HG03196 (cell line): ENCODE results near the gene CFDP1.

Experiments
- ATAC-seq: cut with Tn5 transposase; IDR thresholded peaks from one replicate; pipeline ENCODE4 v1.9.1; 2021; ENCODE audit not compliant: unreplicated experiment

Gene CFDP1

DNA sequence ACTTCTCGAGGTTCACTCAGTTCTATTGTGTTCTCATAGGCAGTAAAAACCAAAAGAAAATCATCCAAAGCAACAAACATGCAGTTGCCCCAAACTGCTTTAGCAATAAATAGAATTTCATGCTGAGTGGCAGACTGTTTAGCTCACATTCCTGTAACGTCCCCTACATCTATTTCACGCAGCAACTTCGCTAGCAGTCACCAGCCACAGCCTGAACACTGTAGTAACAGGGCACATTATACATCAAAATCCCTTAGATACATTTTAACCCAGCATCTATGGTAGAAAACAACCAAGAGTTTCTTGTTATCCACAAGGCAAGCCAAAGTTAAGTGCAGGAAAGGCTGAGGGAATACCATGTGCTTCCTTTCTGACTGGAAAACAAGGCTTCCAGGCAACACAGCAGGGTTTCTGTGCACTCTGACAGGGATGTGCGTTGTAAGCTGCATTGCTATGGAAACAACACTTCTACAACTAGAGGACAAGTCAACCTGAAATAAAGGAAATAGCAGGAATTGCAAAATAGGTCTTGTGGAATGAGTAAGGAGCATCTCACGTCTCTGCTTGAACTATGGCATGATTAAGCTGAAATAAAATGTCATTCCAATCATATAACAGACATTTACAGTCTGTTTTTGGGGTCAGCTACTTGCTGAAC lies 55.4 kb downstream of the CFDP1 start:
- ATAC-seq = no peak

DNA sequence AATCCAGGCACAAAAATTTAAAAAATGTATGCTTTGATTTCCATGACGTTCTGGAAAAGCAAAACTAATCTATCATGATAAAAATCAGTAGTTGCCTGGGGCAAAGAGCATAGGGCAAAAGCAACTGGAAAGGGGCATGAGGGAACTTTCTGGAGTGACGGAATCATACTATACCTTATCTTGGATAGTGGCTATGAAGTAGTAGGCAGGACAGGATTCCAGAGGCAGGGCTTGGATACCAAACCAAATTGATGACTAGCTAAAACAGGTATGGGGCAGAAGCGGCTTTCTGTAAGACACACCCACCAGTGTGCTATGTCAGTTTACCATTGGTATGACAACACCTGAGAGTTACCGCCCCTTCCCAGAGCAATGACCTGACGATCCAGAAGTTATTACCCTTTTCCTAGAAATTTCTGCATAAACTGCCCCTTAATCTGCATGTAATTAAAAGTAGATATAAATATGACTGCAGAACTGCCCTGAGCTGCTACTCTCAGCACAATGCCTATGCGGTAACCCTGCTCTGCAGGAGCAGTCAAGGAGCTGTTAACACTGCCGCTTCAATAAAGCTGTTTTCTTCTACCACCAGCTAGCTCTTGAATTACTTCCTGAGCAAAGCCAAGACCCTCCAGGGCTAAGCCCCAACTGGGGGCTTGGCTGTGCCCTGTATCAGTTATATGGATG lies 56.7 kb downstream of the CFDP1 start:
- no peak for ATAC-seq

DNA sequence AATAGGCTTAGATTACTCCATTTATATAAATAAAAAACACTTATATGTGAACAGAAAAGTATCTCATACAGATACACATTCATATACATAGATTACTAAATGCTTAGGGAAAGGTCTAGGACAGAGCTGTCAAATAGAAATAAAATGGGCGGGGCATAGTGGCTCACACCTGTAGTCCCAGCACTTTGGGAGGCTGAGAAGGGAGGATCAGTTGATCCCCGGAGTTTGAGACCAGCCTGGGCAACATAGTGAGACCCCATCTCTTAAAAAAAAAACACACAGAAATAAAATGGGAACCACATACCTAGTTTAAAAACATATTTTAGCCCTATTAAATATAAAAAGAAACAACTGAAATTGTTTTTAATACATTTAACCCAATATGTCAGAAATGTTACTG lies 58.9 kb downstream of the CFDP1 start:
- no peak for ATAC-seq

GRCh38 chr16:75372236-75372856 lies 61.0 kb downstream of the CFDP1 start:
- no peak for ATAC-seq

DNA sequence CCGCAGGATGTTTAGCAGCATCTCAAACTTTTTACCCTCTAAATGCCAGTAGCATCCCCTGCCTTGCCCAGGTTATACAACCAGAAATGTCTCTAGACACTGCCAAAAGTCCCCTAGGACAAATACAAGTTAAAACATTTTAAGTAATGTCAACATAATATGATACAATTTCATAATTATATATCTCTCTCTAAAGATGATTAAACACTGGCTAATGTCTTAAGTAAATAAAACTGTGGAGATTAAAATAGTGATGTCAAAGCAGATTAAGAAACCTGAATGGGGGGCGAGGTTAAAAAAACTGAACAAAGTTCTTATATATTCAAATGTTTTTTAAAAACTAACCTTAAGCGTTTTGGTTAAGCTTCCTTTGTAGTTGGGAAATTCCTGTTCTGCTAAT lies 62.1 kb downstream of the CFDP1 start:
- ATAC-seq = no peak

DNA sequence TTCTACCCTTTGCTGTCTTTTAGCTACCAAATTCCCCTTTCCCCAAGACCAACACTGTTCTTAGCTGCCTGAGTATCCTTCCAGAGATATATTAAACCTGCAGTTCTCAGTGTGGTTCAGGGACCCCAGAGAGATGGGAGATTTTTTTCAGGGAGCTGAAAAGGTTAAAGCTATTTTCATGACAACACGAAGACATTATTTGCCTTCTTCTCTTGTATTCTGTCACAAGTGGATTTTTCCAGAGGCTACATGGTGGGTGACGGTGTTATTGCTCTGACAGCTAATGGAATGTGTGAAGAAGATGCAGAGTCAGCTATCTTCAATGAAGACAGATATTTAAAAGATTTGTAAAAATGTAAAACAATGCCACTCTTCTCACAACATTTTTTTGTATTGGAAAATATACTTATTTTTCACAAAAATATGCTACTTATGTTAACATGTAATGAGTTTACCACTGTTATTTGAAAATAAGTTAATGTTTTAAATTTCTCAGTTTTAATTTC lies 69.0 kb downstream of the CFDP1 start:
- no peak for ATAC-seq

DNA sequence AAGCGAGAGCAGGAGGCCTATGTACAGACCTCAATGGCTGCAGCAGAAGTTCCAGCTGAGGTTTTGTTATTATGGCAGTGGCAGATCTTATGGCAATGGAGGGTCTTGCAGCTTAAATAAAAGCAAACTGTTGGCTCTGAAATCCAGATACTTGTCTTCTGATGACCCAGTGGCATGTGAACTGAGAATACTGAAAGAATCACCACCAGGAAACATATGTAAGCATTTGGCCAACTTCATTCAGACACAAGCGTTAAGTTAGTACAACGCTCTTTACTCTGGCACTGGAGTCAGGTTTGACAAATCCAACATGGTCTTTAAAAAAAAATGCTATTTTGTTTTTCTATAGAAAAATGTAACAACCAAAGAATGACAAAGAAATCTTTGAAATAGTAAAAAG lies 70.5 kb downstream of the CFDP1 start:
- ATAC-seq = no peak

DNA sequence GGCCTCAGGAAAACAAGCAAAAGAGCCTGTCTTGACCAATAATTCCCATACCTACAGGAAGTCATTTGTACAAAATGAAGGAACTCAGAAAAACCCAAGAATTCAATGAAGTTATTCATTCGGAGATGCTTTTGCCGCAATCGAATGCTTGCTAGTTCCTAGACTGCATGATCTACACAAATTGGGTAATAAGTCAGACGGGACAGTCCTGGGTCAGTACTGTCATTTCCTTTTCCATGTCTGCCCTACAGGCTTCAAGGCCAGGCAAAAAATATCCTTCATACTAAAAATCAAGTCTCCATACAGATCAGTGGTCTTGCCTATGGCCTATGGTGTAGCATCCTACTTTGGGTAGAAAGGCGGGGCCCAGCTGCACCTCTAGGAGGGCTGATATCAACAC lies 71.4 kb downstream of the CFDP1 start:
- ATAC-seq = no peak

- no peak for ATAC-seq
Observed at GRCh38 chr16:75354170-75354569, 79.1 kb downstream of the CFDP1 start.

DNA sequence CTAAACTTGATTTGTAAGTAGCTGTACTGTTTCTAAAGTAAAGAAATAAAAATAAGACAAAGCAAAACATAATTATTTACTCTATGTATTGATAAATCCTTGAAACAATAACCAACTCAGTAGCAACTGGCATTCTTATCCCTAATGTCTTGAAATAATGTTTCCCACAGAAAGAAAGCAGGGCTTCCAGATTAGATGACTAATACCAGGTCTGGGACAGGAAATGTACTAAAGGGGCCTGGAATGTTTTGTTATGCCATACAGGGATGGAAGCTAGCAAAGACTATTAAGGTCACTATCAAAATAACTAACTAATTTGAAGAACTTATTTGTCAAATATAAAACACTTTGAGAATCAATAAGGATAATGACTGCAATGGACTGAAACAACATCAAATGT lies 82.1 kb downstream of the CFDP1 start:
- no peak for ATAC-seq

DNA sequence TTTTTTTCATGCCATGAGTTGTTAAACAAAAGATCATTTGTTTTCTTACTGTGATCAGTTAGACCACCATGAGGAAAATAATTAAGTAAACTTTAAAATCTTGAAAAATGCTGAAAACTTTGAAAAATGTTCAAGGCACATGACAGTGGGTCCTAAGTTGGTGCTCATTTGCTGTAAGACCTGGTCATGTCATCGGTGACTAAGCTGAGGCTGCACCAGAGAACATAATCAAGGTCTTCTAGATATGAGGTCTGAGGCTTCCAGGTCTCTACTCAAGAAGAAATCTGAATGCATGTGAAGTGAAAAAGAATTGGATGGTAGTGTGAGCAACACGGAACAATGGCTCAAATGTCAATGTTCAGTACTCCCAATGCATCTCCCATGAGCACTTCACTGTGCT lies 87.6 kb downstream of the CFDP1 start:
- no peak for ATAC-seq

GRCh38 chr16:75343941-75344340 lies 89.4 kb downstream of the CFDP1 start:
- ATAC-seq = no peak

GRCh38 chr16:75343286-75343685 lies 90.0 kb downstream of the CFDP1 start:
- no peak for ATAC-seq

GRCh38 chr16:75342308-75342811 lies 90.9 kb downstream of the CFDP1 start:
- no peak for ATAC-seq

- ATAC-seq = no peak
Observed at GRCh38 chr16:75341564-75342307, 91.6 kb downstream of the CFDP1 start.

- ATAC-seq = no peak
Observed at GRCh38 chr16:75340741-75341491, 92.4 kb downstream of the CFDP1 start.

- no peak for ATAC-seq
Observed at GRCh38 chr16:75337430-75337829, 95.9 kb downstream of the CFDP1 start.

- no peak for ATAC-seq
Observed at GRCh38 chr16:75336521-75336920, 96.8 kb downstream of the CFDP1 start.

DNA sequence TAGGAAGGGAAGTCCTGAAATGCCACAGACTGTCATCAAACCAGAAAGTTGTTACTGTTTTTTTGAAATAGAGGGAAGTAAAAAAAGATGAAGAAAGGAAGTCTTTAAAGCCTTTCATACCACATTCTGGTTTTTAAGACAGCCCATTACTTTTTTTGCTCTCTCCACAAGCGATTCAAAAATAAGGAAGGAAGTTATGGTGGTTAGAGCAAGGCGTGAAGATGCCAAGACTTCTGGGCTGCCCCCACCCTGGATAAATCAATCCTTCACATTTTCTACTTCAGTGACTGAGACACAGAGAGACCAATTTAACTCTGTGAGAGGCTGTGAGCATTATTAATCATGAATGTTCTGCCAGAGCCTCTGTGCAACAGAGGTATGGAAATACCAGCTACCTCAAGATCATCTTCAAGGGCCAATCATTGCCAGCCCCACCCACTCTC lies 99.6 kb downstream of the CFDP1 start:
- ATAC-seq = no peak

DNA sequence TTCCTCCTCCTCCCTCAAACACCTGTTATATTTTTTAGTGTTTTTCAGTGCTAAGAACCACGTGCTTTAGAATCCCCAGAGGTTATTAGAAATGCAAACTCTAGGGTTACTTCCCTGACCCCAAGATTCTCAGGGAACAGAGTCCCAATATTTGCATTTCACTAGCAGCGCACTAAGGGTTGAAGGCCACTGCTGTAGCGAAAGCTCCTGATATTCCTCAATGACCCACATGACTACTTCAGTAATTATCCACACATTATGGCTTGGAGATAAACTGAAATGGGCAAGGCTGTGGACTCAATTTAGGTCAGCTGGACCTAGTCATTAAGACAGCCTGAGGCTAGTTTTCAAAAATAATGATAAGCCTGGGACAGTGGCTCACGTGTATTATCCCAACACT lies 103.4 kb downstream of the CFDP1 start:
- no peak for ATAC-seq

GRCh38 chr16:75326333-75326732 lies 107.0 kb downstream of the CFDP1 start:
- no peak for ATAC-seq
